Endothelial cell of umbilical vein (primary cell): ENCODE data around the gene EML1. TPM values are rescaled to one million over a fixed set of nuclear protein-coding genes. Genes with fewer than 3 reads are reported as not detected.

Experiments used
- BruUV-seq: library from RNA; stranded (reverse); fragments of 400-500 nt; replicated peaks from 2 replicates; lab custom pipeline; 2021; lab: Mats Ljungman, UMichigan
- CTCF ChIA-PET: fragments of 300-600, 350-600 bp; sonication (Branson Sonifier 250); formaldehyde crosslinking; loops from one replicate; lab custom pipeline; 2021; ENCODE audit warnings: antibody characterized with exemption, inconsistent platforms; lab: Charles Lee
- POLR2A ChIA-PET: fragments of 300-600, 350-600 bp; sonication (Branson Sonifier 250); formaldehyde crosslinking; loops from one replicate; lab custom pipeline; 2021; ENCODE audit warnings: antibody characterized with exemption, inconsistent platforms; lab: Charles Lee
- DNase-seq: peaks from one replicate; pipeline ENCODE4 v3.0.0-alpha.2; 2011; ENCODE audit warnings: low read depth, low spot score
- FAIRE-seq: peaks from 2 replicates; lab custom pipeline; 2011; peaks lifted over from hg19 to GRCh38; lab: Jason Lieb, UNC
- H2AFZ ChIP-seq: 2 replicates; pipeline ENCODE4 v1.6.0; 2012; ENCODE audit warnings: low read depth, low read length, control low read depth, inconsistent platforms
- H3K27ac ChIP-seq: 2 replicates; pipeline ENCODE4 v1.5.1; 2011; ENCODE audit warnings: low read depth, mild to moderate bottlenecking, control low read depth, low read length, moderate library complexity; ENCODE audit not compliant: insufficient read depth
- H3K27me3 ChIP-seq, 2 experiments: 2 replicates each; pipeline versions ENCODE4 v1.6.0 to v1.6.1; 2011; ENCODE audit warnings: low read length in 2 of 2, mixed read lengths in 1 of 2; ENCODE audit not compliant: control insufficient read depth in 2 of 2, insufficient read depth in 2 of 2
- H3K36me3 ChIP-seq, 2 experiments: 2 replicates in 1 of 2; 3 replicates in 1 of 2; pipeline ENCODE4 v1.5.1; 2011; ENCODE audit warnings: low read length in 2 of 2, mild to moderate bottlenecking in 1 of 2, moderate library complexity in 1 of 2; ENCODE audit not compliant: control insufficient read depth in 2 of 2, insufficient read depth in 2 of 2; ENCODE audit errors: extremely low read depth in 1 of 2
- H3K4me1 ChIP-seq: 3 replicates; pipeline ENCODE4 v1.5.1; 2011; ENCODE audit warnings: mild to moderate bottlenecking, low read length; ENCODE audit not compliant: control insufficient read depth, insufficient read depth; ENCODE audit errors: extremely low read depth
- H3K4me2 ChIP-seq: 2 replicates; pipeline ENCODE4 v1.6.1; 2011; ENCODE audit warnings: low read length, control low read depth, mixed read lengths; ENCODE audit not compliant: insufficient read depth
- H3K4me3 ChIP-seq, 3 experiments: fragments of 200-600 bp in 1 of 3; sonication (generic), shearing (Covaris generic) in 1 of 3; replicated peaks in 1 of 3; 2 replicates each; pipeline ENCODE4 v1.5.1; 2011 to 2016; ENCODE audit warnings: control low read depth in 3 of 3, low read length in 3 of 3, mild to moderate bottlenecking in 2 of 3, inconsistent platforms in 1 of 3, low read depth in 1 of 3, moderate library complexity in 1 of 3; ENCODE audit not compliant: insufficient read depth in 1 of 3
- H3K79me2 ChIP-seq: 2 replicates; pipeline ENCODE4 v1.6.0; 2012; ENCODE audit warnings: low read length, inconsistent platforms; ENCODE audit not compliant: control insufficient read depth, insufficient read depth
- H3K9ac ChIP-seq: replicated peaks from 2 replicates; pipeline ENCODE3; 2011; ENCODE audit warnings: low read length, control low read depth; ENCODE audit not compliant: insufficient read depth; ENCODE audit errors: extremely low read depth
- H3K9me1 ChIP-seq: replicated peaks from 3 replicates; pipeline ENCODE4 v1.6.0; 2011; ENCODE audit warnings: mild to moderate bottlenecking, low read length; ENCODE audit not compliant: control insufficient read depth, insufficient read depth; ENCODE audit errors: extremely low read depth
- H3K9me3 ChIP-seq: replicated peaks from 2 replicates; pipeline ENCODE4 v1.5.1; 2012; ENCODE audit warnings: low read length, inconsistent platforms; ENCODE audit not compliant: control insufficient read depth, insufficient read depth
- H4K20me1 ChIP-seq: replicated peaks from 2 replicates; pipeline ENCODE3; 2011; ENCODE audit warnings: mild to moderate bottlenecking, low read length; ENCODE audit not compliant: control insufficient read depth, insufficient read depth; ENCODE audit errors: extremely low read depth
- CTCF ChIP-seq, 2 donors: IDR thresholded peaks; 1 replicate in 1 of 2; 2 replicates in 1 of 2; pipeline ENCODE4 v1.5.1; 2011; ENCODE audit warnings: low read length in 2 of 2, mild to moderate bottlenecking in 2 of 2, moderate library complexity in 2 of 2, control low read depth in 1 of 2, inconsistent platforms in 1 of 2, low read depth in 1 of 2; ENCODE audit not compliant: insufficient read depth in 1 of 2; ENCODE audit errors: extremely low read depth in 1 of 2
- EZH2 ChIP-seq: IDR thresholded peaks from 2 replicates; pipeline ENCODE4 v1.6.1; 2012; ENCODE audit warnings: borderline replicate concordance, low read depth, mild to moderate bottlenecking, moderate library complexity, low read length, inconsistent platforms; ENCODE audit not compliant: severe bottlenecking
- FOS ChIP-seq: IDR thresholded peaks from 2 replicates; pipeline ENCODE4 v1.6.1; 2011; ENCODE audit warnings: mild to moderate bottlenecking, low read length, moderate library complexity, borderline replicate concordance; ENCODE audit not compliant: insufficient read depth
- GATA2 ChIP-seq: IDR thresholded peaks from 2 replicates; pipeline ENCODE4 v1.7.0; 2011; ENCODE audit warnings: low read depth, mild to moderate bottlenecking, moderate library complexity, mixed read lengths, low read length; ENCODE audit not compliant: insufficient read length, insufficient read depth
- JUN ChIP-seq: IDR thresholded peaks from 2 replicates; pipeline ENCODE4 v1.6.1; 2011; ENCODE audit warnings: borderline replicate concordance, low read depth; ENCODE audit not compliant: insufficient read length, insufficient read depth
- MAX ChIP-seq: IDR thresholded peaks from 2 replicates; pipeline ENCODE4 v1.6.1; 2011; ENCODE audit not compliant: insufficient read depth, insufficient read length
- MYC ChIP-seq: IDR thresholded peaks from one replicate; pipeline ENCODE4 v1.6.1; 2011; ENCODE audit warnings: mild to moderate bottlenecking, low read depth, low read length
- POLR2A ChIP-seq: IDR thresholded peaks from 2 replicates; pipeline ENCODE4 v1.6.1; 2012; ENCODE audit warnings: low read depth, mild to moderate bottlenecking, control low read depth, low read length
- POLR2AphosphoS5 ChIP-seq: IDR thresholded peaks from 2 replicates; pipeline ENCODE4 v1.6.1; 2012; ENCODE audit warnings: low read depth, mild to moderate bottlenecking, control low read depth, low read length, moderate library complexity; ENCODE audit not compliant: insufficient read depth
- dilution Hi-C: fragments of 300-500 bp; cut with MboI; formaldehyde crosslinking; loops from one replicate; pipeline ENCODE4 v1.15.0; 2019; ENCODE audit warnings: low sequenced_read_pairs; ENCODE audit not compliant: extremely low pct_ligation_motif_present
- intact Hi-C: fragments of 100-400 bp; cut with micrococcal nuclease; formaldehyde crosslinking; loops from one replicate; pipeline ENCODE4 v1.10.0; 2022
- polyA plus RNA-seq, 4 experiments: library from polyadenylated mRNA; depleted of rRNA in 3 of 4; stranded (reverse) in 3 of 4; unstranded in 1 of 4; fragments of >200 nt; gene quantifications; 2 replicates each; pipeline versions ENCODE4 v1.2.1 to v1.2.3, GENCODE V29; 2011 to 2012; ENCODE audit warnings: missing spikeins in 1 of 4
- total RNA-seq: library from RNA; stranded (reverse); gene quantifications from 2 replicates; pipeline ENCODE4 v1.2.3, GENCODE V29; 2021

The EML1 gene
- total and polyA plus RNA-seq, 2 donors (not counting 3 experiments of a cell fraction or from before 2014, with no cell fraction given) = 22.9 to 33.0 TPM

- H2AFZ ChIP-seq = no peak overlapping the region
- no peaks in the 10 kb centered on the region for H3K9me1 ChIP-seq
- no peaks in the 10 kb centered on the region for H3K27me3 ChIP-seq
- dilution Hi-C loops = no loop called here
- no peaks in the 10 kb centered on the region for H3K36me3 ChIP-seq
- ChIA-PET POLR2A (no interaction called here), CTCF (no interaction called here)
- BruUV-seq = no TSS peak
- FAIRE-seq = no peak
- no peak overlapping the region for H3K4me2 ChIP-seq
- no peaks in the 10 kb centered on the region for H3K4me1 ChIP-seq
- H3K4me3 ChIP-seq = no peak overlapping the region
- intact Hi-C loops = no loop called here
- DNase-seq = no peak
- H3K9ac ChIP-seq = no peak overlapping the region
- no peak overlapping the region for H3K27ac ChIP-seq
- no peaks in the 10 kb centered on the region for H4K20me1 ChIP-seq
- H3K9me3 ChIP-seq = no peaks in the 10 kb centered on the region
- TF ChIP-seq EZH2 (no peak), MYC (no peak), CTCF (IDR thresholded peaks at IDR 0.05; ENCODE audit: extremely low read depth in 1 of 2, insufficient read depth in 1 of 2, low read depth in 1 of 2, low read length in 2 of 2) (no peak), GATA2 (no peak)
- no peaks in the 10 kb centered on the region for H3K79me2 ChIP-seq
These were observed 22.5 kb downstream of the EML1 start for GRCh38 chr14:99815696-99816095.

GRCh38 chr14:99816217-99816616, 23.0 kb downstream of the EML1 start:
- no peaks in the 10 kb centered on the region for H3K9me3 ChIP-seq
- no peaks in the 10 kb centered on the region for H3K9me1 ChIP-seq
- H3K4me2 ChIP-seq = no peak overlapping the region
- no peak overlapping the region for H2AFZ ChIP-seq
- no peak overlapping the region for H3K27ac ChIP-seq
- no TSS peak for BruUV-seq
- ChIA-PET POLR2A (no interaction called here), CTCF (interaction anchor here (1.3 kb wide), 1 partner anchor 132 kb away, joined by 3 read pairs; the partner anchor contains the start of gene CYP46A1)
- intact Hi-C loops = no loop called here
- FAIRE-seq = no peak
- no peak overlapping the region for H3K4me3 ChIP-seq
- no peak for DNase-seq
- H3K9ac ChIP-seq = no peak overlapping the region
- H3K36me3 ChIP-seq = no peaks in the 10 kb centered on the region
- TF ChIP-seq JUN (no peak), MYC (no peak), CTCF (IDR thresholded peaks at IDR 0.05; ENCODE audit: extremely low read depth in 1 of 2, insufficient read depth in 1 of 2, low read depth in 1 of 2, low read length in 2 of 2) (no peak), MAX (no peak), EZH2 (no peak), FOS (no peak), GATA2 (no peak), POLR2AphosphoS5 (no peak), POLR2A (no peak)
- H3K27me3 ChIP-seq = no peaks in the 10 kb centered on the region
- no peaks in the 10 kb centered on the region for H3K4me1 ChIP-seq
- dilution Hi-C loops = no loop called here
- no peaks in the 10 kb centered on the region for H4K20me1 ChIP-seq
- no peaks in the 10 kb centered on the region for H3K79me2 ChIP-seq
